ENCODE results near the gene PEX11B. TPM values are rescaled to one million over a fixed set of nuclear protein-coding genes. Genes with fewer than 3 reads are reported as not detected.

PEX11B gene
- polyA plus RNA-seq, 1 donor (not counting 4 experiments of a cell fraction or from before 2014, with no cell fraction given) = 97.7 TPM

DNA sequence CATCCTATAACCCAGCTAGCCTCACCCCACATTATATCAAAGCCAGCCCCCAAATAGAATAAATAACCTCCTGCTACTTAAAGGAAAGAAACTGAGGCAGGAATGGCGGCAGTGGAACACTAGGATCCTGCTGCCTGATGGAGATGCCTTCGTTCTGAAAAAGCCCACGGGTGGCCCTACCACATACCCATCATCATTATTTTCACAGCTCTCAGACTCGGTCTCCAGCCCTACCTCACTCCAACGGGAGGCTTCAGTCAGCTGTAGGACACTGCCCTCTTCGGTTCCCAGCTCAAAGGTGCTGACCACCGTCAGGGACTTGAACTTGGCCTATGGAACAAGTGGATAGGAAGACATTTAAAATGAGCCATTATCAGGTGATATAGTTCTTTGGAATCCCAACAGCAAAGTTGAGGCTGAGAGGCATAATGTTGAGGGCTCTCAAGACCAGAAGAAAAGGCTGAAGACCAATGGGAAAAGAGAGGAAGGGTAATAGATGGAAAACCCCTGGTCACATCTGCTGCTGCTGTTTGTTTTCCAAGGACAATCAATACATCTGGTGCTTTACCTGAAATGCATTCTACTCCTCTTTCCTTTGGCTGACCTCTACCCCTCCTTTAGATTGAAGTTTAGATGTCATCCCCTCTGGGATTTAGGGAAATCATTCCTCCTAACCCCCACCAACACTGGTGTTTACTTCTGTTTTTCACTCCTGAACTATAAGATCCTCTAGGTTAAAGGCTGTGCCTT lies 25.0 kb downstream of the PEX11B start:
- no peak overlapping the region for H3K9ac ChIP-seq (ENCODE audit: control insufficient read depth, extremely low read depth, insufficient read depth, low read length)
- no peaks in the 10 kb centered on the region for H3K27me3 ChIP-seq (ENCODE audit: control insufficient read depth, extremely low read depth, insufficient read depth, low read length)
- H3K9me3 ChIP-seq (ENCODE audit: control insufficient read depth, low read depth, low read length) = no peaks in the 10 kb centered on the region
- FAIRE-seq = no peak
- H3K79me2 ChIP-seq (ENCODE audit: control insufficient read depth, insufficient read depth, low read length) = no peaks in the 10 kb centered on the region
- no peak for TF ChIP-seq EZH2 (IDR thresholded peaks at IDR 0.05; ENCODE audit: low read length)
- TF ChIP-seq, protein P1, sequence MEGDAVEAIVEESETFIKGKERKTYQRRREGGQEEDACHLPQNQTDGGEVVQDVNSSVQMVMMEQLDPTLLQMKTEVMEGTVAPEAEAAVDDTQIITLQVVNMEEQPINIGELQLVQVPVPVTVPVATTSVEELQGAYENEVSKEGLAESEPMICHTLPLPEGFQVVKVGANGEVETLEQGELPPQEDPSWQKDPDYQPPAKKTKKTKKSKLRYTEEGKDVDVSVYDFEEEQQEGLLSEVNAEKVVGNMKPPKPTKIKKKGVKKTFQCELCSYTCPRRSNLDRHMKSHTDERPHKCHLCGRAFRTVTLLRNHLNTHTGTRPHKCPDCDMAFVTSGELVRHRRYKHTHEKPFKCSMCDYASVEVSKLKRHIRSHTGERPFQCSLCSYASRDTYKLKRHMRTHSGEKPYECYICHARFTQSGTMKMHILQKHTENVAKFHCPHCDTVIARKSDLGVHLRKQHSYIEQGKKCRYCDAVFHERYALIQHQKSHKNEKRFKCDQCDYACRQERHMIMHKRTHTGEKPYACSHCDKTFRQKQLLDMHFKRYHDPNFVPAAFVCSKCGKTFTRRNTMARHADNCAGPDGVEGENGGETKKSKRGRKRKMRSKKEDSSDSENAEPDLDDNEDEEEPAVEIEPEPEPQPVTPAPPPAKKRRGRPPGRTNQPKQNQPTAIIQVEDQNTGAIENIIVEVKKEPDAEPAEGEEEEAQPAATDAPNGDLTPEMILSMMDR (optimal IDR thresholded peaks at IDR 0.05 in 1 of 3, IDR thresholded peaks at IDR 0.05 in 1 of 3, conservative IDR thresholded peaks at IDR 0.05 in 1 of 3; ENCODE audit: extremely low read depth in 1 of 3, insufficient read depth in 2 of 3, low read length in 3 of 3) = no peak
- H2AFZ ChIP-seq (ENCODE audit: control insufficient read depth, low read length) = no peak overlapping the region
- no peaks in the 10 kb centered on the region for H3K9me1 ChIP-seq (ENCODE audit: control insufficient read depth, extremely low read depth, insufficient read depth, low read length)
- peaks cover 30% of the 10 kb centered on the region for H3K4me1 ChIP-seq (ENCODE audit: control insufficient read depth, extremely low read depth, insufficient read depth, low read length)
- H3K4me3 ChIP-seq (ENCODE audit: control insufficient read depth in 2 of 3, extremely low read depth in 1 of 3, insufficient read depth in 2 of 3, low read depth in 1 of 3, low read length in 3 of 3) = no peak overlapping the region
- no peaks in the 10 kb centered on the region for H4K20me1 ChIP-seq (ENCODE audit: control insufficient read depth, extremely low read depth, insufficient read depth, low read length)
- peaks cover 1 to 2% of the 10 kb centered on the region in 2 experiments for H3K36me3 ChIP-seq (ENCODE audit: control insufficient read depth in 2 of 2, extremely low read depth in 1 of 2, insufficient read depth in 2 of 2, low read length in 2 of 2)
- DNase-seq (ENCODE audit: low read depth, low spot score) = no peak
- H3K4me2 ChIP-seq (ENCODE audit: control insufficient read depth, extremely low read depth, insufficient read depth, low read depth, low read length) = no peak overlapping the region
- dilution Hi-C loops (cut with MboI; ENCODE audit: extremely low pct_ligation_motif_present, low sequenced_read_pairs) = no loop called here
- H3K27ac ChIP-seq (ENCODE audit: control insufficient read depth, insufficient read depth, low read length) = no peak overlapping the region

GRCh38 chr1:145892486-145893087 lies 25.9 kb downstream of the PEX11B start:
- no peaks in the 10 kb centered on the region for H3K9me1 ChIP-seq (ENCODE audit: control insufficient read depth, extremely low read depth, insufficient read depth, low read length)
- H2AFZ ChIP-seq (ENCODE audit: control insufficient read depth, low read length) = peak overlapping the region; percentile 39
- no peak for TF ChIP-seq EZH2 (IDR thresholded peaks at IDR 0.05; ENCODE audit: low read length)
- TF ChIP-seq, protein P1 (optimal IDR thresholded peaks at IDR 0.05 in 1 of 3, IDR thresholded peaks at IDR 0.05 in 1 of 3, conservative IDR thresholded peaks at IDR 0.05 in 1 of 3; ENCODE audit: extremely low read depth in 1 of 3, insufficient read depth in 2 of 3, low read length in 3 of 3) = no peak
- H3K9me3 ChIP-seq (ENCODE audit: control insufficient read depth, low read depth, low read length) = no peaks in the 10 kb centered on the region
- no peak for DNase-seq (ENCODE audit: low read depth, low spot score)
- peak overlapping the region in 2 of 3 experiments; percentile 15 to 26 for H3K4me3 ChIP-seq (ENCODE audit: control insufficient read depth in 2 of 3, extremely low read depth in 1 of 3, insufficient read depth in 2 of 3, low read depth in 1 of 3, low read length in 3 of 3)
- dilution Hi-C loops (cut with MboI; ENCODE audit: extremely low pct_ligation_motif_present, low sequenced_read_pairs) = no loop called here
- H3K4me2 ChIP-seq (ENCODE audit: control insufficient read depth, extremely low read depth, insufficient read depth, low read depth, low read length) = peak overlapping the region; percentile 97
- peak overlapping the region; percentile 97 for H3K27ac ChIP-seq (ENCODE audit: control insufficient read depth, insufficient read depth, low read length)
- no peaks in the 10 kb centered on the region for H4K20me1 ChIP-seq (ENCODE audit: control insufficient read depth, extremely low read depth, insufficient read depth, low read length)
- FAIRE-seq = no peak
- peaks cover 30% of the 10 kb centered on the region for H3K4me1 ChIP-seq (ENCODE audit: control insufficient read depth, extremely low read depth, insufficient read depth, low read length)
- H3K36me3 ChIP-seq (ENCODE audit: control insufficient read depth in 2 of 2, extremely low read depth in 1 of 2, insufficient read depth in 2 of 2, low read length in 2 of 2) = peaks cover 0 to 2% of the 10 kb centered on the region in 2 experiments
- H3K9ac ChIP-seq (ENCODE audit: control insufficient read depth, extremely low read depth, insufficient read depth, low read length) = peak overlapping the region; percentile 69
- no peaks in the 10 kb centered on the region for H3K27me3 ChIP-seq (ENCODE audit: control insufficient read depth, extremely low read depth, insufficient read depth, low read length)
- no peaks in the 10 kb centered on the region for H3K79me2 ChIP-seq (ENCODE audit: control insufficient read depth, insufficient read depth, low read length)
